ENCODE data around the gene HSPE1.

GRCh38 chr2:197514754-197515153, 14.6 kb downstream of the HSPE1 start:
- TF ChIP-seq CTCF (IDR thresholded peaks at IDR 0.05): no peak
- TF ChIP-seq EP300 (IDR thresholded peaks at IDR 0.05): no peak
- no peak for TF ChIP-seq POLR2A (IDR thresholded peaks at IDR 0.05)
- no peak for TF ChIP-seq POLR2AphosphoS5 (IDR thresholded peaks at IDR 0.05)
